Gastrocnemius medialis (tissue), 4 donors: ENCODE measurements around the gene MYL5.

Experiments used
- CTCF ChIP-seq, 5 experiments: fragments of 450-650 bp in 3 of 5; fragments of 200-600 bp in 2 of 5; sonication (generic) in 2 of 5; IDR thresholded peaks in 4 of 5; conservative IDR thresholded peaks in 1 of 5; 1 replicate in 4 of 5; 2 replicates in 1 of 5; pipeline ENCODE4 v1.5.1; 2016 to 2019; ENCODE audit warnings: antibody characterized with exemption in 5 of 5, mild to moderate bottlenecking in 3 of 5, moderate library complexity in 3 of 5
- POLR2A ChIP-seq, 2 donors: fragments of 450-650 bp; IDR thresholded peaks; one replicate each; pipeline ENCODE4 v1.6.1; 2017; ENCODE audit warnings: antibody characterized with exemption in 2 of 2, mild to moderate bottlenecking in 2 of 2, moderate library complexity in 2 of 2

- TF ChIP-seq CTCF (IDR thresholded peaks at IDR 0.05 in 4 of 5, conservative IDR thresholded peaks at IDR 0.05 in 1 of 5), result no peak
- no peak for TF ChIP-seq POLR2A (IDR thresholded peaks at IDR 0.05)
Measured at GRCh38 chr4:676871-677235, 2.5 kb downstream of the MYL5 start.
